NK-92 (cell line): ENCODE data around the gene GRIK3.
"Not testable (repeated sequence)": the region's sequence is repeated elsewhere in the genome, so short reads cannot be mapped to it uniquely, and the experiment has no call there.

Experiments
- DNase-seq: peaks from one replicate; lab custom pipeline; 2025; ENCODE audit not compliant: unreplicated experiment; lab: John Stamatoyannopoulos, UW

GRIK3 gene

DNA sequence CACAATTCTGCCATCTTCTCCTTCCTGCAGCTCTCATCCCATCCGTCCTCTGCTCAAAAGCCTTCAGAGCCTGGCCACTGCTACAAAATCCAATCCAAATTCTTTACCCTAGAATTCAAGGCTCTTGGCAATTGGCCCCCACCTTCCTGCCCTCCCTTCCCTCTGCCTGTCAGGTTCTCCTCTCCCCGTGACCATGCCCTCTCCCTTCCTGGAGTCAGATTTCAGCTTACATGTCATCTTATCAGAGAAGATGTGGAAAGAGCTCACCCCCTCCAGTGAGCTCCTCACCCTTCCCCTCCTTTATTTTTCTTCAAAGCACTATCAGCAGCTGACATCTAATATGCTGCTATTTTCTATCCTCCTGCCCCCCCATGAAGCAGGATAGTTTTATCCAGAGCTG lies 86.9 kb downstream of the GRIK3 start:
- no peak for DNase-seq

DNA sequence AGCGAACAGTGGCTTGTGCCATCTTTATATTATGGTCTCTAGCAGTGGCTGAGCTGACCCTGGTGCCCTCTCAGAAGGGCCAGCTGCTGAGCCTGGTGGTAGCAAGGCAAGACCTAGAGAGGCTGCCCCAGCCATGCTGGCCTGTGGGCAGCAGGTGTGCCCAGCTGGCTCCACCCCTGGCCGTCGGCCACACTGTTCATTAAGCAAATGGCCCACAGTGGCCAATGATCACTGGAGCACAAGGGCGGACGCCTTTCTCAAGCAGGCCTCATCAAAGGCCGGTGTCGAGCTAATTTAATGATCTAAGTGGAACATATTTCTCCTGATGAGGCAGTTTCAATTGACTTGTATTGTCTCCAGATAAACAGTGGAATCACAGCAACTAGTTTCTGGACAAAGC lies 89.4 kb downstream of the GRIK3 start:
- no peak for DNase-seq

DNA sequence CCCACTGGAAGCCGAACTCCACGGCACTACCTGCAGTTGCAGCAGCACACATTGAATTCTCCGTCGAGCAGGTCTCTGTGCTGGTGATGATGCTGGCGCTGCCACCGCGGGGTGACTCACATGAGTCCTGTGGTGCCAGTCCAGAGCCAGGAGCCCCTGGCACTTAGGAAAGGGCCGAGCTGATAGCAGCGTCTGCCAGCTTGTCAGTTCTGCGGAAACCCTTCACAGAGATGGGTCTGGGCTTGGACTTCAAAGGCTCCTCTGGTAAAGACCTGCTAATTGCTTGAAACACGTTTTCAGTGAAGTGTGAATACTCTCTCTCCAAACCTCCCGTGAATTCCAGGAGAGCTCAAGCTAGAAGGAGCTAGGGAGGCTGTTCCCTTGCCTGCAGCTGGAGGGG lies 92.2 kb downstream of the GRIK3 start:
- DNase-seq = no peak

DNA sequence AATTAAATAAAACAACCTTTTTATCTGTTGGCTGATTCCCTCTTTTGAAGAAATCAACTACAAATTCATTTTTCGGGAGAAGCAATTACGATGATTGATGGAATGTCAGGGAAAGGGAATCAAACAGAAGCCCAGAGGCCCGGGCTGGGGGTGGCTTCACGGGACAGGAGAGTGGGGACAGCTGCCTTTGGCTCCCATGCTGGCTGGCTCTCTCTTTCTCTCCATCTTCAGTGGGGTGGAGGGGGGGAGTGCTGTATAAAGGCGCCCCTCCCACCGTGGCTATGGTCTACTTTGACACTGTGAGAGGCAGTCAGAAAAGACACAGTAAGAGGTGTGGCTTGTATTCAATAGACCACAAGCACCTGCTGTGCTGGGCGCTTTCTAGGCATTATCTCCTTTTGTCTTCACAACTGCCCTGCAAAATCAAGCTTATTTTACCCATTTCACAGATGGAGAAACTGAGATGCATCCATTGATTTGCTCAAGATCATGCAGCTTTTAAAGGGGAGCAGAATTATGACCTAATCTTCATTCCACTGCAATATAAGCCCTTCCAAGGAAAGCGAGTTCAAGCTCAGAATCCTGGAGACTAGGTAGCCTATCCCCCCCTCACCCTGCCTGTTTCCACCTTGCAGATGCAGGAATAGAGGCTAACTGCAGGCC lies 92.9 kb downstream of the GRIK3 start:
- no peak for DNase-seq

DNA sequence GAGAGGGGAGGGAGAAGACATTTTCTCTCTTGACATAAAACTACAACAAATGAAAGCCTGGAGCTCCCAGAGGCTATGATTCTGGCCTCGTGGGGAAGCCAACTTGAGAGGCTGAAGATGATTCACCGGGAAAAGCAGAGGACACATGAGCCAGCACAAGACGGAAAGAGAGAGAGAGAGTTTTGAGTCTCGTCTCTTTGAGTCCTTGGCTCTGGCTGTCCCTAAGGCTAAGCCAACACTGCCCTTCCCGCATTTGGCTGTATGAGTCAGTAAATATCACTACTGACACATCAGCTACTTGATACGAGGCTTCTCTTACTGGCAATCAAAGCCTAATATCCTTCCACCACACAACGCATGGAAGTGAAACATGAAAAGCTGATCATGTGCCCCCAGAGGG lies 95.5 kb downstream of the GRIK3 start:
- DNase-seq = no peak

DNA sequence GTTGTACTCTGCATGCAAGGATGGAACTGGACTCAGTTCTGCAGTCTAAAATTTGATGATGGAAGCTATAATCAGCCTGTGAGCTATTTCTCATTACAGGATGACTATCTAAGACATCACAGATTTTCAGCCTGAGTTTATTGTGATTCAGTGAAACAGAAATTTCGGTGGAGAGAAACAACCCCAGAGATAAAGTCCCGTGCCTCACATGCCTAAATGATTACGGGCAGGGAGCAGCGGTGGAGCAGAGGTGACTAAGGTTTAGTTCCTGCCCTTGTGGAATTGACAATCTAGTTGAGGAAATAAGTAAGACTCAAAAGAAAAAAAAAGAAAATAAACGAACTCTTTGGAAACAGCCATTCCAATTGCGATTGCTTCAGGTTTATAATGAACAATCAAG lies 96.9 kb downstream of the GRIK3 start:
- no peak for DNase-seq

DNA sequence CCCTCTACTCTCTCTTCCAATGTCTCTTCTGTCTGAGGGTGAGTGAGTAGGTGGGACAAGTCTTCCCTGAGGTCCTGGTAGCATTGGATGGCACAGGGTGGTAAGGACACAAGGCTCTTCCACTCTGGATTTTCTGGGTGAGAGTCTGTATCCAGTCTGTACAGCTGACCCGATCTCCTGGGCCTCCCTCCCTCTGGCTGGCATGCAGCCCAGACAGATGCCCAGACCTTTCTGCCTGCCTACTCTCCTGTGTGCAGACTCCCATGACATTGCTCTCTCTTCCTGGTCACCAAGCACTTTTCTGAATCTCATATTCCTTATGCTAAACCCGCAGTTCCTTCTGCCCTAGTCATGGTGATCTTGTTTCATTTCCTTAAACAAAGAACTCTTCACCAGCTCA lies 100.3 kb downstream of the GRIK3 start:
- DNase-seq = no peak

DNA sequence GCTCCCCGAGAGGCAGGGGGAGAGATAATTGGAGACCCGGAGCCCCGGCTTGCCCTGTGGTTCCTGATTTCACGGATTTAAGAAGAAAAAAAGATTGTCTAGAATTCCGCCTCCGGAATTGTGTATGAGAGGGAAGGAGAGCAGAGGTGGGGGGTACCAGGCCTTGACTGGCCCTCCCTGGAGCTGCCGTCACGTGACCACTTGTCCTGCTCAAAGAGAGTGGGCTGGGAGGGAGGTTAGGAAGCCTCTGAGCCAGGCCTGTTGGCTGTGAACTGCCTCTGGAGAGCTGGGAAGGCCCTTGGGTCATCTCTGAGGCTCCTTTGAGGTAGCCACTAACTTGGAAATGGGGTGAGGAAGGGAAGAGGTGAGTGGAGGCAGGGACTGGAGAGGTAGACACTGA lies 106.5 kb downstream of the GRIK3 start:
- no peak for DNase-seq

DNA sequence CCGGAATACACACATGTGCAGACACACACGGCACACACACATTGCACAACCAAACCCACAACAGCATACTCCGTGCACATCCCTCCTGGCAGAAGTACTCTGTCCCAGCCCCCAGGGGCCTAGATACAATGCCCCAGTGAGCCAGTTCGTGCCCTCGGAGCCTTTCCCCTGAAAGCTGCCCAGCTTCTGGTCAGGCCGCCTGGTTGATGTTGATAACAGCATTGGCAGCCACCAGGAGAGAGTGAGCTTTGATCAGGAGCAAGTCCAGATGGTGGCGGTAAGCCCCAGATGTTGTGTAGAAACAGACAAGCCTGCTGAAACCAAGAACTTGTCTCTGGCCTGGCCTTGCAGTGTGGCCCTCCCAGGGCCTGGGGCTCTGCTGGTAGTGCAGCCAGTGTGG lies 109.1 kb downstream of the GRIK3 start:
- no peak for DNase-seq

DNA sequence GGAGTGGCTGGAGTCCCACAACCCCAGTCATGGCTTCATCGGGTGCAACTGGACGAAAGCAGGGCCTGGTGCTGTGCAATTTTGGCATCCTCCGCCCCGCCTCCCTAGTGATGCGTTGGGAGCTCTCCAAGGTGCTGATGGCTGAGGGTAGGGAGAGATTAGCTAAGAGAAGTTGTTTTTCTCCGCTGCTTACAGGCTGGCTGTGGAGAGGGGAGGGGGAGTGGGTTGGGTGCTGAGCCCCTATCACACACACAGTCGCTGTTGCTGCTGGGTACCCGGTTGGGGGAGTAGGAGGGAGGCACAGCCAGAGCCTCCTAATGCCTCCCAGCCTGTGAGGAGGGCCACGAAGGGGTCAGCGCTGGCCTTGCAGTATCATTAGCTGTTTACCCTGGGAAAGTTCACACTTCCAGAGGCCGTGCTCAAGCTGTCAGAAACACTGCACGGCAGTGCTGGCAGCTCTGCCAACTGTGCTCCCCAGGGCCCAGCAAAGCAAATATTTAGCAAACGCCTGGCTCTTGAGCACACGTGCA lies 110.0 kb downstream of the GRIK3 start:
- DNase-seq = no peak

DNA sequence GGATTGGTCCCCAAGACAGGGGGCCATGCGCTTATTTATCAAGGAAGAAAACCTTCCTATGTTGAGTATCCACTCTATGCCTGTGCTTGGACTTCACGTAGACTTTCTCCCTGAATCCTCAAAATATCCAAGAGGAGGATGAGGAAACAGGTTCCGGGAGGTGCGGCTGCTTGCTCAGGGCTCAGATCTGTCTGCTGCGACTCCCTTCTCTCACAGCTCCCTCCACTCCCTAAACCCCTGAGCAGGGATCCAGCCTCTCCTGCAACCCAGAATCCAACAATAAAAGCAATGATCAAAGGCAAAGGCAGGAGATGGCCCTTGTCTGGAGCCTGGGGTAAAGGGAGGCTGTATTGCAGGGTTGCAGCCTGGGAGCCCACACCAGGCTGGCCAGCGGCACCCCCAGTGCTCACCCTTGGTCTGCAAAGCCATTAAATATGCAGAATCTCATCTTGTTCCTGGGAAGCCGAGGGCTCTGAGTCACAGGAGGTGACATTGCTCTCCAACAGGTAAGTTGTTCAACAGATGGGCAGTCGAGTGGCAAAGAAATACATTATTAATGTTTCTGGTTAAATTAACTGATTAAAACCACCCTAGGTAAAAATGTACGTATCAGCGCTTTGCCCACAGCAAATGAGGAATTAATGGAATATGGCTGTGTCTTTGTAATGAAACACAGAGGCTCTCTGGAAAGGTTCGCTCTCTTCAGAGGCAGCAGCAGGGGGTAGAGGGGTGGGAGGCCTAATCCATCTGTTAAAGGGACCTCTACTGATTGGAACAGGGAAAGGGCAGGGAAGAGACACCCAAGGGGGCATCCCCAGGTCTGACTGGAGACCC lies 111.5 kb downstream of the GRIK3 start:
- DNase-seq = no peak

DNA sequence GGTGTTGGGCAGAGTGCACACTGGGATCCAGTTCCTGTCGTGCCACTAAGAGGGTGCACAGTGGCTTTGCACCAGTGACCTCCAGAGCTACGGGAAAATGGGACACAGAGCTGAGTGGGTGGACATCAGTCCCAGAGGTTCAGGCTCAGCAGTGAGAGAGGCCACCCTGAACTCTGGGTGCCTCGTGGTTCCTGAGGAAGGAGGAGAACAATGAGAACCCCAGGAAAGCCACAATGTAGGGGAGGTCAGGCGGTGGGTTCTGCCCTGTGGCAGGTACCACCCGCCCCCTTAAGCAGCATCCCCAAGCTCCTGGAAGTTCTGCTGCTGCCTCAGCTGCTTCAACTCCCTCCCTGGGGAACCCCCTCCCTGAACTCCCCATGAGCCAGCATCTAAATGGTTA lies 112.2 kb downstream of the GRIK3 start:
- no peak for DNase-seq

DNA sequence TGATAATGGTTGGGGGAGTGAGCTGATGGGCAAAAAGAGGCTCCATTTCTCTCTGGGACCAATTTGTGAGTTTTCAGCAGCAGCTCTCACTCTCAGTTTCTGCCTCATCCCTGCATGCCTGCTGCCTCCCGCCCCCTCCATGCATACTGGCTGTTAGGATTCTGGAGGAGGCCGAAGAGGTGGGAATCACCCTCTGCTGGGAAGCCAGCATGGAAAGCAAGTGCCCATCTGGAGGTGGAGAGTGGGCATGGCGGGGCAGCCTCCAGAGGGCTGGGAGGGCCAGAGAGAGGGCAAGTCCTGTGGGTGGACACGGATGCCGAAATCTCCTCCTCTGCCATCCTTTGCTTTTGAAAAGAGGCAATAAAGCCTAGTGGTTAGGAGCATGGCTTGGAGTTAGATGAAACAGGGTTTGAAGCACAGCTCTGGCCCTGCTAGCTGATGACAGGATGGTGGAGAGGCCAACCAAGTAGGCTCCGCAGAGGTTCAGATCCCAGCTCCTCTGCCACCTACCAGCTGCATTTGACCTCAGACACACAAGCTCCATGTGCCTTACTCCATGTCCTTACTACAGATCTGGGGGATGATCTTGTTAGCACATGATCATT lies 113.4 kb downstream of the GRIK3 start:
- DNase-seq = no peak

DNA sequence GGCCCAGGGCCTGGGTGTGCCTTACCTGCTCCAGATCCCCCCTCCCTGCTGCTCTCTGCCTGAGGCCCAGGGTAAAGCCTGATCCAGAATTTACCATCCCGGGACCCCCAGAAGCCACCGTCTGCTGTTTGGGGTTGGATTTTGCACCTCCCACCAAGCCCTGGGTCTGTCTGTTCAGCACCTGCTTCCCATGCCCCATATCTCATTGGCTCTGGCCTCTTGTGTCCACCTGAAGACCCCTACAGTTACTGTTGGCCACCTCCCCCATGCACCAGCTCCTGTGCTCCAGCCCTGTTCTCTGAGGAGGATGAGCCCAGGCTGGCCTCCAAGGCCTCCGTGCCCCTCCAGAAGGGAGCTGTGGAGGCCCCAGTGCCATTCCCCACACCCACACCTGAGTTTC lies 113.9 kb downstream of the GRIK3 start:
- DNase-seq = no peak

DNA sequence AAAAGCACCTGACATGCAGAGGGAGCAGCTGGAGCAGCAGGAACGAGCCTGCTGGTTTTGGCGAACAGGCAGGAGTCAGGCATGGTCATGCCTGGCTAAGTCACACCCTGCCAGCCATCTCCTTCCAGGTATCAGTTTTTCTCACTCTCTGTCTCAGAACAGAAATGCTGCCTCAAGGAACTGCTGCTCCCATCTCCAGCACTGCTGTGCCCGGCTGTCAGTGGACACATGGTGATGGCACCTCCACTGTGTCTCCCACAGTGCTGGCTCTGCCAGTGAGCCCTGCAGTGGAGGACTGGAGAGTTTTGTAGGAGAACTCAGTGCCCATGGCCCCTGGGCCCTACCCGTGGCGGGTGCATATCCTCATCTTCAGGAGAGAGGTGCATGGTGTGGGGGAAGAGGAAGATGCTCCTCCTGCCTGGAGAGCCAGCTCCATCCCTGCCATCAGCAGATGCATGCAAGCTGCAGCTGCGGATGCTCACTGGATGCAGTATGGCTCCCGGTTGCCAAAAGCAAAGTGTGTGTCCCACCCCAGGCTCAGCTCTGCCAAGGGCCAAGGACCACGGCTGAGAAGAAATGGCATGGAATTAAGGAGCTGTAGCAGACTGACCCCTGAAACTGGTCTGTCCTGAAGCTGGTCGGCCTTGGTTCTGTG lies 114.7 kb downstream of the GRIK3 start:
- no peak for DNase-seq

DNA sequence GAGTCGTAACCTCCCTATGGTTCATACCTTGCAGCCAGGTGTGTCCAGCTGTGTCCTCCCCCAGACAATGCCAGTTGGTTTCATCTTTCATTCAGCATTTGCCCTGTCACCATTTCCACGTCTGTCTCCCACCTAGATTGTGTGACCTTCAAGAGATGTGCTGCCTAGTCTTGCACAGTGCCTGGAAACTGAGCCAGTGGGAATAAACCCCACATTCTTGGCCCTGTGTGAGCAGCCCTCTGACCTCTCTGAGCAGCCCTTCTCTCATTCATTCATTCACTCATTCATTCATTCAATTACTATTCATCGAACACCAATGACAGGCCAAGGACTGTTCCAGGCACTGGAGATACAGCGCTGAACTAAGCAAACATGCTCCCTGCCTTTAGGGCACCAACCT lies 115.7 kb downstream of the GRIK3 start:
- no peak for DNase-seq

DNA sequence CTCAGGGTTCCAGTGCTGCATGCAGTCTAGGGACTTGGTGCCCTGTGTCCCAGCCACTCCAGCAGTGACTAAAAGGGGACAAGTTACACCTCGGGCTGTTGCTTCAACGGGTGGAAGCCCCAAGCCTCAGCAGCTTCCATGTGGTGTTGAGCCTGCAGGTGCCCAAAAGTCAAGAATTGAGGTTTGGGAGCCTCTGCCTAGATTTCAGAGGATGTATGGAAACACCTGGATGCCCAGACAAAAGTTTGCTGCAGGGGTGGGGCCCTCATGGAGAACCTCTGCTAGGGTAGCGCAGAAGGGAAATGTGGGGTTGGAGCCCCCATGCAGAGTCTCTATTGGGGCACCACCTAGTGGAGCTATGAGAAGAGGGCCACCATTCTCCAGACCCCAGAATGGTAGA lies 117.8 kb downstream of the GRIK3 start:
- DNase-seq = not testable (repeated sequence)

DNA sequence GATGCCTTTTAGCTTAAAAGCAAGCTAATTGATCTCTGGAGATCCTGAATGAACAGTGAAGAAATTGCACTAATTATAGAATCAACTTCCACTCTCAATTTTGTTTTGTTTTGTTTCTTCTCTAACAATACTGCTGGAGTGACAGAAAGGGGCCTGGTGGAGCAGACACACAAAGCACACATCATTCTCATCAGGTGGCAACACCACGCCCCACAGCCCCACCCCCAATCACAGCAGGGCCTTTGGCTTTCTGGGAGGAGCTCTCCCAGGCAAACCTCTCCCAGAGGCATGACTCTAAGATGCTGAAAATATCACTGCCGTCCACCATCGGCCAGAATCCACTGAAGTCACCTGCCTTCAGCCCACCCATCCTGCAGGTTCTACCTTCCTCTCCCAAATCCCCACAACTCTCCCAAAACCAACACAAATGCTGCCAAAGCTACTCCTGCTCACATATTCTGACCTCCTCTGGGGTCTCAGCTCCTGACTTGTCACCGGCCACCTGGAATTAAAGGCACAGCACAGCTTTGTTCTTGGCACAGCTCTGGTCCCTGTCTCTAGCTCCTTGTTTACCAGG lies 120.7 kb downstream of the GRIK3 start:
- no peak for DNase-seq

DNA sequence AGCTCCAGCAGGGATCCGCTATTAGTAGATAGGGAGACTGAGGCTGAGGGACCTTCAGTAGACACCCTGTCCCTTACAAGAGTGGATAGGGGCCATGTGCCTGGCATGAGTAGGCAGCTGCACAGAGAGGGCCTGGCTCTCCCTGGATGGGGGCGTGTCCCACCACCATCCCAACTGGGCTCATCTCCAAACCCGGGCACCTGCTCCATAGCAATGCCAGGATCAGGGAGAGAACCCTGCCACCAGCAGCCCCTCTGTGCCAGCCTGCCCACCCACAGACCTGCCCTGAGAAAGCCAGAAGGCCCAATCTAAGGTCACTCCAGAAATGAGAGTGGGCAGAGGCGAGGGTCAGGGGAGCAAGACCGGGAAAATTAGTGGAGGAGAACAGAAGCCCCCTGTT lies 121.3 kb downstream of the GRIK3 start:
- no peak for DNase-seq

DNA sequence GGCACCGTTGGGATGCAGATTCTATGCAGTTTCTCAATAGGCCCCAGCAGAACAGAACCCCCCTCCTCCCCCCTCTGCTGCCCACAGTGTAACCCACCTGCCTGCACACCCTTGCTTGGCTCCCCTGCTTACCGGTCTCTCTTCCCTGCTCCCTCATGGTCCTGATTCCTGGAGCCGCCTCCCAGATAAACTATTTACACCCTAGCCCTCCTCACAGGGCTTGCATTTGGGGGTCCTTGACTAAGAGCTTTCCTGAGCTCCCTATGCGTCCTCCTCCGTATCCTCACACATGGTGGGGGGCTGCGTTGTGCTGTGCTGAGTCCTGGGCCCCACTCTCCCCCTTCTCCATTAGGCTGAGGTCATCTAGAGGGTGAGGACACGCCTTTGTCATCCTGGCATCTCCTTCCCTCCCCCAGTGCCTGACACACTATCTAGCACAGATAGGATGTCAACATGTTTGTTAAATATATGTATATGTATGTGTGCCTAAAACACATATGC lies 121.9 kb downstream of the GRIK3 start:
- DNase-seq = no peak
